H1 (cell line): ENCODE results near the gene TTLL9. TPM values are rescaled to one million over a fixed set of nuclear protein-coding genes. Genes with fewer than 3 reads are reported as not detected.

Experiments
- ASH2L ChIP-seq: fragments of 200-600, 300-600 bp; sonication (generic); IDR thresholded peaks from one replicate; pipeline ENCODE4 v1.7.1; 2017; ENCODE audit warnings: low read length
- CHD1 ChIP-seq: IDR thresholded peaks from 2 replicates; pipeline ENCODE4 v1.6.1; 2012; ENCODE audit warnings: low read depth, low read length, improper control_type of control experiment
- CHD7 ChIP-seq: fragments of 300-600 bp; sonication (generic); IDR thresholded peaks from 2 replicates; pipeline ENCODE4 v1.7.1; 2012; ENCODE audit warnings: low read length, moderate library complexity, mild to moderate bottlenecking, inconsistent platforms; ENCODE audit not compliant: insufficient replicate concordance
- EGR1 ChIP-seq: IDR thresholded peaks from 2 replicates; pipeline ENCODE4 v1.6.1; 2011; ENCODE audit warnings: low read depth, low read length, borderline replicate concordance
- JUND ChIP-seq: IDR thresholded peaks from 2 replicates; pipeline ENCODE4 v1.6.1; 2011; ENCODE audit warnings: mild to moderate bottlenecking, improper control_type of control experiment, low read length
- RBBP5 ChIP-seq: IDR thresholded peaks from 2 replicates; pipeline ENCODE4 v1.7.1; 2012; ENCODE audit warnings: low read depth, mild to moderate bottlenecking, inconsistent platforms, low read length, moderate library complexity, borderline replicate concordance
- SIRT6 ChIP-seq: IDR thresholded peaks from one replicate; pipeline ENCODE4 v1.7.1; 2012; ENCODE audit warnings: low read length, inconsistent platforms
- SIX5 ChIP-seq: IDR thresholded peaks from 2 replicates; pipeline ENCODE4 v1.6.1; 2011; ENCODE audit warnings: mild to moderate bottlenecking, low read depth, low read length
- SUZ12 ChIP-seq: fragments of 200-600 bp; sonication (generic); IDR thresholded peaks from 2 replicates; pipeline ENCODE4 v1.6.1; 2012; ENCODE audit warnings: mild to moderate bottlenecking, inconsistent platforms, low read length, moderate library complexity, mixed read lengths
- TAF7 ChIP-seq: optimal IDR thresholded peaks from 2 replicates; pipeline ENCODE3; 2011; ENCODE audit warnings: low read depth, mild to moderate bottlenecking, inconsistent platforms, low read length, moderate library complexity, borderline replicate concordance
- polyA plus RNA-seq, 7 experiments: library from polyadenylated mRNA; depleted of rRNA in 3 of 7; stranded (reverse) in 5 of 7; unstranded in 2 of 7; fragments of >200 nt in 5 of 7; fragments of 200-250 nt in 2 of 7; gene quantifications; 1 replicate in 5 of 7; 2 replicates in 1 of 7; 4 replicates in 1 of 7; pipeline versions ENCODE4 v1.2.1 to v1.2.3, GENCODE V29; 2011 to 2013; ENCODE audit warnings: missing spikeins in 2 of 7, mixed read lengths in 2 of 7
- total RNA-seq: library from RNA; stranded (reverse); fragmentation: NEBNext Ultra II Directional; extraction: Animal tissue kit (Norgen Biotek cat#: 25700); gene quantifications from 2 replicates; pipeline ENCODE4 v1.2.1, GENCODE V29; 2021

The TTLL9 gene
- total and polyA plus RNA-seq, 2 of the 8 experiments (the other 6 are each of a cell fraction or from before 2014, with no cell fraction given): 0.06 TPM; not detected in 1

- TF ChIP-seq TAF7 (peak; percentile 59), ASH2L (no peak), CHD1 (no peak), RBBP5 (no peak), SIRT6 (no peak), SUZ12 (no peak), SIX5 (no peak), EGR1 (no peak), JUND (peak; percentile 52; the same call in 1 of the 2 replicates), CHD7 (no peak)
These were observed 47.8 kb upstream of the TTLL9 start (continued) for GRCh38 chr20:31822421-31823330.
